Tibial nerve (tissue), 4 donors: ENCODE data around the gene WWTR1. TPM values are rescaled to one million over a fixed set of nuclear protein-coding genes. Genes with fewer than 3 reads are reported as not detected.

ENCODE experiments used
- DNase-seq, 2 donors: peaks; one replicate each; pipeline ENCODE4 v3.0.0-alpha.2; 2019; ENCODE audit warnings: low spot score in 2 of 2
- H3K27ac ChIP-seq, 4 donors: fragments of 200-600 bp; sonication (generic) in 3 of 4; one replicate each; pipeline ENCODE4 v1.5.1; 2017 to 2019; ENCODE audit warnings: mild to moderate bottlenecking in 1 of 4
- H3K27me3 ChIP-seq, 2 donors: fragments of 200-600 bp; sonication (generic) in 1 of 2; one replicate each; pipeline versions ENCODE4 v1.5.1 to v1.6.0; 2017 to 2019
- H3K36me3 ChIP-seq, 3 donors: fragments of 200-600 bp; sonication (generic); one replicate each; pipeline ENCODE4 v1.5.1; 2018 to 2019
- H3K4me1 ChIP-seq, 4 donors: fragments of 200-600 bp; sonication (generic) in 3 of 4; one replicate each; pipeline ENCODE4 v1.5.1; 2017 to 2019
- H3K4me3 ChIP-seq, 4 donors: fragments of 200-600 bp; sonication (generic) in 3 of 4; one replicate each; pipeline ENCODE4 v1.5.1; 2017 to 2019; ENCODE audit warnings: mild to moderate bottlenecking in 1 of 4, moderate library complexity in 1 of 4
- H3K9me3 ChIP-seq, 4 donors: fragments of 200-600 bp; sonication (generic) in 3 of 4; one replicate each; pipeline ENCODE4 v1.5.1; 2017 to 2019
- CTCF ChIP-seq, 5 experiments: fragments of 200-600 bp in 3 of 5; fragments of 450-650 bp in 2 of 5; sonication (generic) in 3 of 5; IDR thresholded peaks; one replicate each; pipeline ENCODE4 v1.5.1; 2016 to 2019; ENCODE audit warnings: antibody characterized with exemption in 5 of 5, mild to moderate bottlenecking in 3 of 5, moderate library complexity in 2 of 5
- EP300 ChIP-seq, 2 donors: sonication (generic); formaldehyde crosslinking; IDR thresholded peaks; one replicate each; pipeline ENCODE4 v1.6.1; 2017; ENCODE audit warnings: antibody characterized with exemption in 2 of 2, mild to moderate bottlenecking in 1 of 2
- POLR2A ChIP-seq, 2 donors: fragments of 450-650 bp; IDR thresholded peaks; one replicate each; pipeline ENCODE4 v1.6.1; 2017; ENCODE audit warnings: antibody characterized with exemption in 2 of 2, mild to moderate bottlenecking in 2 of 2, moderate library complexity in 2 of 2
- WGBS, 2 donors: methylation state at CpG; one replicate each; pipeline ENCODE4 v1.1.5; 2018; 5-methylcytosine and 5-hydroxymethylcytosine counted together
- total RNA-seq, 4 donors: library from RNA; depleted of rRNA; stranded (reverse); fragments of >200 nt; gene quantifications; one replicate each; pipeline ENCODE4 v1.1.0, GENCODE V29; 2016

WWTR1 gene
- total RNA-seq, 4 donors from 2014 or later: 86.5 to 130 (median 113) TPM

- DNase-seq: peak in 1 of 2 donors; percentile 9
- H3K27ac ChIP-seq: peak overlapping the region in 3 of 4 donors; percentile 30 to 53 (median 50)
- H3K4me3 ChIP-seq: no peak overlapping the region
- H3K36me3 ChIP-seq: peaks cover 0 to 8% (median 0%) of the 10 kb centered on the region in 3 donors
- no peaks in the 10 kb centered on the region for H3K27me3 ChIP-seq
- peaks cover 0 to 13% (median 0%) of the 10 kb centered on the region in 4 donors for H3K9me3 ChIP-seq
- WGBS, 2 donors: 56 to 61% methylated on average over 4 of the region's 4 CpGs
- no peak for TF ChIP-seq POLR2A (IDR thresholded peaks at IDR 0.05)
- TF ChIP-seq CTCF (IDR thresholded peaks at IDR 0.05): no peak
- TF ChIP-seq EP300 (IDR thresholded peaks at IDR 0.05): no peak
- peaks cover 0 to 6% (median 0%) of the 10 kb centered on the region in 4 donors for H3K4me1 ChIP-seq
Measured at GRCh38 chr3:149702691-149703441, 45.0 kb upstream of the WWTR1 start.

- WGBS, 2 donors: 89 to 94% methylated on average over 1 of the region's 1 CpG
- peaks cover 0 to 15% (median 0%) of the 10 kb centered on the region in 4 donors for H3K9me3 ChIP-seq
- DNase-seq: no peak
Measured at GRCh38 chr3:149701977-149702350, 44.1 kb upstream of the WWTR1 start.

GRCh38 chr3:149701206-149701976, 43.6 kb upstream of the WWTR1 start:
- H3K36me3 ChIP-seq: peaks cover 0 to 8% (median 0%) of the 10 kb centered on the region in 3 donors
- H3K27ac ChIP-seq: peak overlapping the region in 1 of 4 donors; percentile 53
- no peaks in the 10 kb centered on the region for H3K27me3 ChIP-seq
- no peak for DNase-seq
- TF ChIP-seq POLR2A (IDR thresholded peaks at IDR 0.05): no peak
- TF ChIP-seq CTCF (IDR thresholded peaks at IDR 0.05): no peak
- TF ChIP-seq EP300 (IDR thresholded peaks at IDR 0.05): no peak
- peaks cover 0 to 15% (median 0%) of the 10 kb centered on the region in 4 donors for H3K9me3 ChIP-seq
- peaks cover 0 to 6% (median 0%) of the 10 kb centered on the region in 4 donors for H3K4me1 ChIP-seq
- peak overlapping the region in 1 of 4 donors; percentile 4 for H3K4me3 ChIP-seq
- 78 to 81% methylated on average over 12 of the region's 12 CpGs for WGBS, 2 donors

More at GRCh38 chr3:149701977-149702350, 44.1 kb upstream of the WWTR1 start:
- Histone ChIP-seq H3K36me3 (peaks cover 0 to 8% (median 0%) of the 10 kb centered on the region in 3 donors), H3K4me3 (no peak overlapping the region), H3K27ac (peak overlapping the region in 2 of 4 donors; percentile 50 to 53), H3K4me1 (peaks cover 0 to 6% (median 0%) of the 10 kb centered on the region in 4 donors), H3K27me3 (no peaks in the 10 kb centered on the region)
- no peak for TF ChIP-seq POLR2A (IDR thresholded peaks at IDR 0.05)
- TF ChIP-seq EP300 (IDR thresholded peaks at IDR 0.05): no peak
- TF ChIP-seq CTCF (IDR thresholded peaks at IDR 0.05): no peak

- no peaks in the 10 kb centered on the region for H3K27me3 ChIP-seq
- H3K4me3 ChIP-seq: no peak overlapping the region
- TF ChIP-seq EP300 (IDR thresholded peaks at IDR 0.05): no peak
- no peaks in the 10 kb centered on the region for H3K4me1 ChIP-seq
- H3K9me3 ChIP-seq: peaks cover 0 to 11% (median 0%) of the 10 kb centered on the region in 4 donors
- WGBS, 2 donors: 88 to 93% methylated on average over 3 of the region's 3 CpGs
- DNase-seq: no peak
- H3K27ac ChIP-seq: no peak overlapping the region
- peaks cover 0 to 3% (median 0%) of the 10 kb centered on the region in 3 donors for H3K36me3 ChIP-seq
Measured at GRCh38 chr3:149688122-149688757, 30.4 kb upstream of the WWTR1 start.

GRCh38 chr3:149686996-149687395, 29.2 kb upstream of the WWTR1 start:
- no peak for DNase-seq
- Histone ChIP-seq H3K27ac (no peak overlapping the region), H3K4me1 (no peaks in the 10 kb centered on the region), H3K36me3 (peaks cover 0 to 3% (median 0%) of the 10 kb centered on the region in 3 donors), H3K4me3 (no peak overlapping the region), H3K9me3 (peaks cover 0 to 9% (median 0%) of the 10 kb centered on the region in 4 donors), H3K27me3 (no peaks in the 10 kb centered on the region)
- TF ChIP-seq EP300 (IDR thresholded peaks at IDR 0.05): no peak
- no peak for TF ChIP-seq POLR2A (IDR thresholded peaks at IDR 0.05)
- no peak for TF ChIP-seq CTCF (IDR thresholded peaks at IDR 0.05)
- WGBS, 2 donors: 97 to 100% methylated on average over 2 of the region's 2 CpGs
